HL-60 (cell line): ENCODE measurements around the gene DENND1C.

Experiments used
- POLR2AphosphoS5 ChIP-seq: IDR thresholded peaks from 2 replicates; pipeline ENCODE4 v1.6.1; 2012; ENCODE audit warnings: low read depth
- SPI1 ChIP-seq: IDR thresholded peaks from 2 replicates; pipeline ENCODE4 v1.6.1; 2012; ENCODE audit warnings: low read depth, mild to moderate bottlenecking, borderline replicate concordance
- TF ChIP-seq, protein P1 (sequence below): IDR thresholded peaks from one replicate; pipeline ENCODE4 v1.5.1; 2011; ENCODE audit warnings: low read length, control low read depth, inconsistent platforms; ENCODE audit not compliant: insufficient read depth

DNA sequence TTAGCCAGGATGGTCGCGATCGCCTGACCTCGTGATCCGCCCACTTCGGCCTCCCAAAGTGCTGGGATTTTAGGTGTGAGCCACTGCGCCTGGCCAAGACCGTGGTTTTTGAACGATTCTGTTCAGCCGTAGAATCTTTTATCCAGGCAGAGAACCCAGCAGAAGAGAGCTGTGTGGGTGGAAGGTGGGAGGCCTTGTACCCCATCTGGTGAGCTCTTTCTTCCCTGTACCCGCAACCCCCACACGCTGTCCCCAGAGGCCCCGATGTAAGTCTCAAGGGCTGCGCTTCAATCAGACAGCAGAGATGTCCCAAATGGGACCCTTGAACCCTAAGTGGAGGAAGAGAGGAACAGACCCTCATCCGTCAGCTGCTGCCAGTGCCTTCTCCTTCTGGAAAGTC is 25.7 kb downstream of the DENND1C start:
- TF ChIP-seq POLR2AphosphoS5 = no peak
- TF ChIP-seq, protein P1, sequence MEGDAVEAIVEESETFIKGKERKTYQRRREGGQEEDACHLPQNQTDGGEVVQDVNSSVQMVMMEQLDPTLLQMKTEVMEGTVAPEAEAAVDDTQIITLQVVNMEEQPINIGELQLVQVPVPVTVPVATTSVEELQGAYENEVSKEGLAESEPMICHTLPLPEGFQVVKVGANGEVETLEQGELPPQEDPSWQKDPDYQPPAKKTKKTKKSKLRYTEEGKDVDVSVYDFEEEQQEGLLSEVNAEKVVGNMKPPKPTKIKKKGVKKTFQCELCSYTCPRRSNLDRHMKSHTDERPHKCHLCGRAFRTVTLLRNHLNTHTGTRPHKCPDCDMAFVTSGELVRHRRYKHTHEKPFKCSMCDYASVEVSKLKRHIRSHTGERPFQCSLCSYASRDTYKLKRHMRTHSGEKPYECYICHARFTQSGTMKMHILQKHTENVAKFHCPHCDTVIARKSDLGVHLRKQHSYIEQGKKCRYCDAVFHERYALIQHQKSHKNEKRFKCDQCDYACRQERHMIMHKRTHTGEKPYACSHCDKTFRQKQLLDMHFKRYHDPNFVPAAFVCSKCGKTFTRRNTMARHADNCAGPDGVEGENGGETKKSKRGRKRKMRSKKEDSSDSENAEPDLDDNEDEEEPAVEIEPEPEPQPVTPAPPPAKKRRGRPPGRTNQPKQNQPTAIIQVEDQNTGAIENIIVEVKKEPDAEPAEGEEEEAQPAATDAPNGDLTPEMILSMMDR = no peak
- no peak for TF ChIP-seq SPI1
